Spleen (tissue), 11 donors: ENCODE results near the gene FNTB. TPM values are rescaled to one million over a fixed set of nuclear protein-coding genes. Genes with fewer than 3 reads are reported as not detected.

ENCODE experiments used
- DNase-seq: peaks from one replicate; pipeline ENCODE4 v3.0.0-alpha.2; 2020
- H3K27ac ChIP-seq, 8 donors: fragments of 200-600 bp; sonication (generic) in 7 of 8; 1 replicate in 4 of 8; 2 replicates in 4 of 8; pipeline versions ENCODE4 v1.5.0 to v1.8.0; 2016 to 2021; ENCODE audit warnings: inconsistent platforms in 4 of 8, mild to moderate bottlenecking in 4 of 8, moderate library complexity in 1 of 8
- H3K27me3 ChIP-seq, 7 donors: fragments of 200-600 bp; sonication (generic) in 6 of 7; replicated peaks in 1 of 7; 1 replicate in 4 of 7; 2 replicates in 3 of 7; pipeline versions ENCODE4 v1.5.0 to v1.8.0; 2016 to 2021; ENCODE audit warnings: inconsistent platforms in 3 of 7, mild to moderate bottlenecking in 1 of 7
- H3K36me3 ChIP-seq, 6 donors: fragments of 200-600 bp; sonication (generic) in 5 of 6; 1 replicate in 4 of 6; 2 replicates in 2 of 6; pipeline versions ENCODE4 v1.5.0 to v1.8.0; 2016 to 2021; ENCODE audit warnings: inconsistent platforms in 2 of 6
- H3K4me1 ChIP-seq, 6 donors: fragments of 200-600 bp; sonication (generic) in 5 of 6; 1 replicate in 3 of 6; 2 replicates in 3 of 6; pipeline versions ENCODE4 v1.5.0 to v1.8.0; 2016 to 2021; ENCODE audit warnings: inconsistent platforms in 3 of 6
- H3K4me3 ChIP-seq, 8 donors: fragments of 200-600 bp; sonication (generic) in 7 of 8; 1 replicate in 4 of 8; 2 replicates in 4 of 8; pipeline versions ENCODE4 v1.5.0 to v1.8.0; 2016 to 2021; ENCODE audit warnings: inconsistent platforms in 4 of 8, mild to moderate bottlenecking in 4 of 8, moderate library complexity in 2 of 8
- H3K9me3 ChIP-seq, 8 donors: fragments of 200-600 bp; sonication (generic) in 7 of 8; 1 replicate in 4 of 8; 2 replicates in 4 of 8; pipeline versions ENCODE4 v1.5.0 to v1.8.0; 2016 to 2021; ENCODE audit warnings: inconsistent platforms in 4 of 8
- POLR2A ChIP-seq, 3 donors: fragments of 450-650 bp; IDR thresholded peaks; one replicate each; pipeline ENCODE4 v1.5.1; 2017; ENCODE audit warnings: antibody characterized with exemption in 3 of 3, mild to moderate bottlenecking in 1 of 3
- POLR2AphosphoS5 ChIP-seq, 3 donors: sonication (generic); formaldehyde crosslinking; IDR thresholded peaks; one replicate each; pipeline ENCODE4 v1.5.1; 2017; ENCODE audit warnings: antibody characterized with exemption in 3 of 3
- WGBS, 5 donors: extraction: QIAGEN DNeasy Blood & Tissue Kit in 3 of 5; methylation state at CpG; one replicate each; pipeline versions ENCODE4 v1.1.5 to v1.1.7; 2013 to 2018; 5-methylcytosine and 5-hydroxymethylcytosine counted together
- intact Hi-C: fragments of 100-400 bp; cut with DNase I; formaldehyde crosslinking; loops from one replicate; pipeline ENCODE4 v1.15.0; 2023; ENCODE audit warnings: low total_unique reads
- polyA plus RNA-seq, 3 donors: library from polyadenylated mRNA; stranded (reverse); fragments of 200-250 nt; gene quantifications; one replicate each; pipeline ENCODE4 v1.2.1, GENCODE V29; 2013
- total RNA-seq, 7 donors: library from RNA; depleted of rRNA in 3 of 7; stranded (reverse); fragments of >200 nt in 3 of 7; fragmentation: NEBNext Ultra II Directional in 4 of 7; extraction: Animal tissue kit (Norgen Biotek cat#: 25700) in 4 of 7; gene quantifications; one replicate each; pipeline versions ENCODE4 v1.1.0 to v1.2.1, GENCODE V29; 2016 to 2021
- TF ChIP-seq, protein P1 (sequence below), 11 experiments: fragments of 200-600 bp in 7 of 11; fragments of 450-650 bp in 4 of 11; sonication (generic) in 4 of 11; IDR thresholded peaks in 8 of 11; conservative IDR thresholded peaks in 3 of 11; 1 replicate in 7 of 11; 2 replicates in 4 of 11; pipeline versions ENCODE4 v1.4.0 to v1.8.0; 2016 to 2021; ENCODE audit warnings: antibody characterized with exemption in 11 of 11, inconsistent platforms in 4 of 11, mild to moderate bottlenecking in 1 of 11
- donor health status: healthy with polysubstance abuse.
- donor health status: DM: no; HTN: no; CAD: no; lungs with moderate emphysema.
- donor health status: DM: no; HTN: no; CAD: no.
- donor health status: Bipolar disorder and iron deficiency.
- donor health status: healthy.
- donor health status: DM: no; HTN: no; CAD: no.
- donor health status: DM: yes; HTN: yes; CAD: no.

Gene FNTB
- total and polyA plus RNA-seq, 10 donors = 4.7 to 17.0 (median 10.0) TPM

DNA sequence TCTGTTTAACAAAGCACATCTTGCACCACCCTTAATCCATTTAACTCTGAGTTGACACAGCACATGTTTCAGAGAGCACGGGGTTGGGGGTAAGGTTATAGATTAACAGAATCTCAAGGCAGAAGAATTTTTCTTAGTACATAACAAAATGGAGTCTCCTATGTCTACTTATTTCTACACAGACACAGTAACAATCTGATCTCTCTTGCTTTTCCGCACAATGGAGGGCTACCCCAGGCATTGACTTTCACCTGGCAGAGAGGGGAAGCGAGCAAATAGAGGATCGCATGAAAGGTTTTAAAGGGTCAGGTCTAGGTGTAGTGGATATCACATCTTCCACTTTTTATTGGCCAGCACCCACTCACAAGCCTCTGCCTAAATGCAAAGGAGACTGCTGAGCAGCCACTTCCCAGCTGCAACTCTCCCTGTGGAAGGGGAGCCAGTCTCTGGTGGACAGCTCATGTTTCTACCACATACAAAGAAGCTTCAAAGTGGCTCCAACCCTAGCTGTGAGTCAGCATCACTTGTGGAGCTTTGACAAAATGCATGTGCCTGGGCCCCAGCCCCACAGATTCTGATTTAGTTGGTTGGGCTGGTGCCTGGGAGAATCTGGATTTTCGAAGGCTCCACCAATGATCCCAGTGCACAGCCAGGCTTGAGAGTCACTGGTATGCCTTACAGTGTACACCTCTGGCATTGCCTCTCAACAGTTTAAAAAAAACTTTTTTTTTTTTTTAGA is 7.2 kb upstream of the FNTB start:
- Histone ChIP-seq H3K27ac (no peak overlapping the region), H3K9me3 (no peaks in the 10 kb centered on the region), H3K4me1 (peaks cover 0 to 9% (median 7%) of the 10 kb centered on the region in 6 donors), H3K27me3 (no peaks in the 10 kb centered on the region), H3K4me3 (no peak overlapping the region), H3K36me3 (no peaks in the 10 kb centered on the region)
- 83 to 94% (median 86%) methylated on average over 5 of the region's 5 CpGs for WGBS, 5 donors
- no peak for DNase-seq
- intact Hi-C loops = loop anchor here (10.0 kb wide), 1 partner anchor 115 kb away; no protein-coding TSS in a partner anchor
- TF ChIP-seq POLR2A (IDR thresholded peaks at IDR 0.05) (no peak), POLR2AphosphoS5 (IDR thresholded peaks at IDR 0.05) (no peak)
- TF ChIP-seq, protein P1, sequence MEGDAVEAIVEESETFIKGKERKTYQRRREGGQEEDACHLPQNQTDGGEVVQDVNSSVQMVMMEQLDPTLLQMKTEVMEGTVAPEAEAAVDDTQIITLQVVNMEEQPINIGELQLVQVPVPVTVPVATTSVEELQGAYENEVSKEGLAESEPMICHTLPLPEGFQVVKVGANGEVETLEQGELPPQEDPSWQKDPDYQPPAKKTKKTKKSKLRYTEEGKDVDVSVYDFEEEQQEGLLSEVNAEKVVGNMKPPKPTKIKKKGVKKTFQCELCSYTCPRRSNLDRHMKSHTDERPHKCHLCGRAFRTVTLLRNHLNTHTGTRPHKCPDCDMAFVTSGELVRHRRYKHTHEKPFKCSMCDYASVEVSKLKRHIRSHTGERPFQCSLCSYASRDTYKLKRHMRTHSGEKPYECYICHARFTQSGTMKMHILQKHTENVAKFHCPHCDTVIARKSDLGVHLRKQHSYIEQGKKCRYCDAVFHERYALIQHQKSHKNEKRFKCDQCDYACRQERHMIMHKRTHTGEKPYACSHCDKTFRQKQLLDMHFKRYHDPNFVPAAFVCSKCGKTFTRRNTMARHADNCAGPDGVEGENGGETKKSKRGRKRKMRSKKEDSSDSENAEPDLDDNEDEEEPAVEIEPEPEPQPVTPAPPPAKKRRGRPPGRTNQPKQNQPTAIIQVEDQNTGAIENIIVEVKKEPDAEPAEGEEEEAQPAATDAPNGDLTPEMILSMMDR (IDR thresholded peaks at IDR 0.05 in 8 of 11, conservative IDR thresholded peaks at IDR 0.05 in 3 of 11) = no peak

DNA sequence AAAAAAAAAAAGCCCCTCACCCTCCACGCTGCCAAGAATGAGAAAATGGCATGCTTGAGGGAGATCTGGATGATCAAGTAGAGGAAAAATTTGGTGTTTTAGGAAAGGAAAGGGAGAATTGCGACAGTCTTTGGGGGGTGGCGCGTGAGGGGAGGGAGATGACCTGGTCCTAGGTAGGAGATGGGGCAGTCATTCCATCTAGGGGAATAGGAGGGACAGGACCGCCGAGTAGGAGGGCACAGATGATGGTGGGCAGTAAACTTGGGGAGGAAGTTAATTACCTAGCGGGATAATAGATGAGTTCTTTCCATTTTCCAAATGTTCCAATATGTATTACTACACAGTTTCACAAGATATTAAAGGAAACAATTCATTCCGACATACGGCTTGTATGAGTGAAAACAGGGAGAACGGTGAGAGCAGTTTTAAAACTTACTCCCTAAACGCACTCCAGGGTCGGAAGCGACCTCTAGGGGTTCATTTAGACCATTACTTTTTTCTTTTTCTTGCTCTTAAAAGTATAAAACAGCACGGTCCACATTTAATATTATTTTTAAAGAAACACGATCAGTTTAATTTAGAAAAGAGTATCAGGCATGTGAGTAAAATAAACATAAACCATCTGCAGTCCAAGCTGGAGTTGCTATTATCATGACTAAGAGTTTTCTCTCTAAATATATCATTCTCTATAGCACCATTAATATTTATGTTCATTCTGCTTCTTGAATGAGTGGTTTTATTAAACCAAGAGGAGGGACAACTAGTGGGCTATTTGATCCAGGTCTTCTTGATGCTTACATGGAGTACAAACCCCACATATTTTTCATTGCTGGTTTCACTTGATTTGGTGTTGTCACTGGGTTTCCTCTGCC is 3.0 kb upstream of the FNTB start:
- Histone ChIP-seq H3K36me3 (no peaks in the 10 kb centered on the region), H3K27ac (no peak overlapping the region), H3K4me1 (peaks cover 7 to 32% (median 27%) of the 10 kb centered on the region in 6 donors), H3K4me3 (peak overlapping the region in 1 of 8 donors; percentile 39), H3K27me3 (no peaks in the 10 kb centered on the region), H3K9me3 (no peaks in the 10 kb centered on the region)
- WGBS, 5 donors = 5 to 13% (median 9%) methylated on average over 15 of the region's 15 CpGs
- no peak for TF ChIP-seq POLR2A (IDR thresholded peaks at IDR 0.05)
- TF ChIP-seq, protein P1 (IDR thresholded peaks at IDR 0.05 in 8 of 11, conservative IDR thresholded peaks at IDR 0.05 in 3 of 11) = peak; percentile 4 to 78 (median 57)
- no peak for TF ChIP-seq POLR2AphosphoS5 (IDR thresholded peaks at IDR 0.05)
- DNase-seq = no peak
- intact Hi-C loops = loop anchor here (10.0 kb wide), 1 partner anchor 111 kb away; no protein-coding TSS in a partner anchor

DNA sequence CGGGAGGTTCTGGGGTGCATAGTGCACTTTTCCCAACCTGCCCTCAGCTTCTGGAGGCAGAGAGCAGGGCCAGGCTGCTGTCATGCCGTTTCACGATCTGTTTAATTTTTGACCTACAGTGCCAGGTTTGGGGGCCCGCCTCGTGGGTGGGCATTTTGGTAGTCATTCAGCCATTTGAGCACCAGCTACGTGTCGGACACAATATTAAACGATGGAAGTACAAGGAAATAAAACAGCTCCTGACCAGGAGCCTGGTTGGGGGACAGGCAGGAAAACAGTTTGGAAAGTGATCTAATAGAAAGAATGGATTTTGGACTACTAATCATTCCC is 708 bp downstream of the FNTB start:
- 0 to 4% (median 2%) methylated on average over 8 of the region's 8 CpGs for WGBS, 5 donors
- Histone ChIP-seq H3K4me3 (peak overlapping the region; percentile 54 to 94 (median 78)), H3K27me3 (no peaks in the 10 kb centered on the region), H3K36me3 (no peaks in the 10 kb centered on the region), H3K27ac (peak overlapping the region; percentile 66 to 92 (median 88)), H3K4me1 (peaks cover 7 to 66% (median 48%) of the 10 kb centered on the region in 6 donors), H3K9me3 (no peaks in the 10 kb centered on the region)
- intact Hi-C loops = loop anchor here (10.0 kb wide), 1 partner anchor 107 kb away; no protein-coding TSS in a partner anchor
- DNase-seq = no peak
- no peak for TF ChIP-seq POLR2AphosphoS5 (IDR thresholded peaks at IDR 0.05)
- TF ChIP-seq, protein P1 (IDR thresholded peaks at IDR 0.05 in 8 of 11, conservative IDR thresholded peaks at IDR 0.05 in 3 of 11) = no peak
- TF ChIP-seq POLR2A (IDR thresholded peaks at IDR 0.05) = no peak

DNA sequence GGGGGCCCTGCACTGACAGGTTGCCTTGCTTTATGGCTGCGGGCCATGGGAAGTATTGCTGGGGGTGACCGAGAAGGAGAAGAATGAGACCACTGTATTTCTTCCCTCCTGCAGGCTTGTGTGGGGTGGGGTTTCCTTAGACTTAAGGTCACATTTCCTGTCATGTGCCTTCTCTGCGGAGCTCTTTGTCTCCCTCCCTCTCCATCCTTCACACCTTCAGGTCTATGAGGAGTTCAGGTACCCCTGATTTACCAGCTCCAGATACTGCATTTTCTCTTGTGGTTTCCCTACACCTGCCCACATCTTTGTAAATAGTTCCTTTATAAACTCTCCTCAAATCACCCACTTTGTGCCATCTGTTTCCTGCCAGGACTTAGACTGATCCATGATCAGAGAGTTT is 3.6 kb downstream of the FNTB start:
- 9 to 21% (median 15%) methylated on average over 3 of the region's 3 CpGs for WGBS, 5 donors
- H3K27me3 ChIP-seq = no peaks in the 10 kb centered on the region
- H3K36me3 ChIP-seq = no peaks in the 10 kb centered on the region
- peaks cover 7 to 78% (median 56%) of the 10 kb centered on the region in 6 donors for H3K4me1 ChIP-seq
- intact Hi-C loops = no loop called here
- DNase-seq = no peak
- H3K9me3 ChIP-seq = no peaks in the 10 kb centered on the region
- H3K4me3 ChIP-seq = no peak overlapping the region
- TF ChIP-seq, protein P1 (IDR thresholded peaks at IDR 0.05 in 8 of 11, conservative IDR thresholded peaks at IDR 0.05 in 3 of 11) = no peak
- TF ChIP-seq POLR2A (IDR thresholded peaks at IDR 0.05) (no peak), POLR2AphosphoS5 (IDR thresholded peaks at IDR 0.05) (no peak)
- peak overlapping the region in 4 of 8 donors; percentile 16 to 92 (median 44) for H3K27ac ChIP-seq
